ENCODE measurements around the gene LRRC75A. TPM values are rescaled to one million over a fixed set of nuclear protein-coding genes. Genes with fewer than 3 reads are reported as not detected.

Gene LRRC75A
- total and polyA plus RNA-seq, 2 of the 8 experiments (the other 6 are each of a cell fraction or from before 2014, with no cell fraction given): 9.7 to 9.9 TPM

GRCh38 chr17:16529906-16530305 lies 37.9 kb upstream of the LRRC75A start (continued):
- TF ChIP-seq CHD2 (IDR thresholded peaks at IDR 0.05; ENCODE audit: low read length) (no peak), CHD1 (IDR thresholded peaks at IDR 0.05; ENCODE audit: low read depth, low read length) (no peak), SIN3A (conservative IDR thresholded peaks at IDR 0.05 in 1 of 2, IDR thresholded peaks at IDR 0.05 in 1 of 2; ENCODE audit: low read depth in 1 of 2, low read length in 2 of 2) (no peak), PHF8 (conservative IDR thresholded peaks at IDR 0.05; ENCODE audit: low read depth, low read length) (no peak), EGR1 (IDR thresholded peaks at IDR 0.05; ENCODE audit: borderline replicate concordance, low read depth, low read length) (no peak), HDAC2 (IDR thresholded peaks at IDR 0.05; ENCODE audit: borderline replicate concordance in 1 of 2, low read depth in 2 of 2, low read length in 2 of 2) (no peak)
- TF ChIP-seq, protein P1, sequence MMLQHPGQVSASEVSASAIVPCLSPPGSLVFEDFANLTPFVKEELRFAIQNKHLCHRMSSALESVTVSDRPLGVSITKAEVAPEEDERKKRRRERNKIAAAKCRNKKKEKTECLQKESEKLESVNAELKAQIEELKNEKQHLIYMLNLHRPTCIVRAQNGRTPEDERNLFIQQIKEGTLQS (IDR thresholded peaks at IDR 0.05; ENCODE audit: insufficient read depth, low read depth, low read length): no peak

Data from H1 (cell line).